GM18907 (cell line): ENCODE results near the gene FBXW8.

Experiments used
- ATAC-seq: cut with Tn5 transposase; IDR thresholded peaks from one replicate; pipeline ENCODE4 v1.9.1; 2021; ENCODE audit warnings: mild to moderate bottlenecking, moderate library complexity; ENCODE audit not compliant: unreplicated experiment

FBXW8 gene

GRCh38 chr12:116885491-116885890 lies 25.3 kb upstream of the FBXW8 start:
- no peak for ATAC-seq

GRCh38 chr12:116887244-116887643 lies 23.5 kb upstream of the FBXW8 start:
- no peak for ATAC-seq

GRCh38 chr12:116887897-116888296 lies 22.9 kb upstream of the FBXW8 start:
- no peak for ATAC-seq

- ATAC-seq: no peak
Observed at GRCh38 chr12:116890330-116890729, 20.4 kb upstream of the FBXW8 start.

- no peak for ATAC-seq
Observed at GRCh38 chr12:116891019-116891418, 19.7 kb upstream of the FBXW8 start.

GRCh38 chr12:116892349-116893140 lies 18.2 kb upstream of the FBXW8 start:
- no peak for ATAC-seq

- ATAC-seq: no peak
Observed at GRCh38 chr12:116894913-116895312, 15.8 kb upstream of the FBXW8 start.

- ATAC-seq: no peak
Observed at GRCh38 chr12:116896411-116896924, 14.3 kb upstream of the FBXW8 start.

GRCh38 chr12:116897476-116897875 lies 13.3 kb upstream of the FBXW8 start:
- ATAC-seq: no peak

- no peak for ATAC-seq
Observed at GRCh38 chr12:116898669-116899068, 12.1 kb upstream of the FBXW8 start.

- no peak for ATAC-seq
Observed at GRCh38 chr12:116901612-116902011, 9.1 kb upstream of the FBXW8 start.

- no peak for ATAC-seq
Observed at GRCh38 chr12:116903818-116904217, 6.9 kb upstream of the FBXW8 start.

GRCh38 chr12:116906285-116906684 lies 4.5 kb upstream of the FBXW8 start:
- no peak for ATAC-seq

- no peak for ATAC-seq
Observed at GRCh38 chr12:116910280-116910644, 488 bp upstream of the FBXW8 start.

GRCh38 chr12:116915326-116915725 lies 4.6 kb downstream of the FBXW8 start:
- ATAC-seq: no peak

- ATAC-seq: no peak
Observed at GRCh38 chr12:116916122-116916521, 5.4 kb downstream of the FBXW8 start.

- peak; percentile 75 for ATAC-seq
Observed at GRCh38 chr12:116916714-116917114, 6.0 kb downstream of the FBXW8 start.

- ATAC-seq: no peak
Observed at GRCh38 chr12:116918464-116918863, 7.7 kb downstream of the FBXW8 start.

- no peak for ATAC-seq
Observed at GRCh38 chr12:116919247-116919661, 8.5 kb downstream of the FBXW8 start.

- ATAC-seq: no peak
Observed at GRCh38 chr12:116919706-116920485, 9.1 kb downstream of the FBXW8 start.

GRCh38 chr12:116920939-116921338 lies 10.2 kb downstream of the FBXW8 start:
- no peak for ATAC-seq
